GM18508 (cell line): ENCODE results near the gene VSTM4.
A peak's percentile ranks its signal among the peaks of the same experiment; 100 is the strongest.

ENCODE experiments used
- ATAC-seq: cut with Tn5 transposase; IDR thresholded peaks from one replicate; pipeline ENCODE4 v1.9.1; 2021; ENCODE audit warnings: moderate number of reproducible peaks; ENCODE audit not compliant: insufficient read depth, unreplicated experiment

VSTM4 gene, protein sequence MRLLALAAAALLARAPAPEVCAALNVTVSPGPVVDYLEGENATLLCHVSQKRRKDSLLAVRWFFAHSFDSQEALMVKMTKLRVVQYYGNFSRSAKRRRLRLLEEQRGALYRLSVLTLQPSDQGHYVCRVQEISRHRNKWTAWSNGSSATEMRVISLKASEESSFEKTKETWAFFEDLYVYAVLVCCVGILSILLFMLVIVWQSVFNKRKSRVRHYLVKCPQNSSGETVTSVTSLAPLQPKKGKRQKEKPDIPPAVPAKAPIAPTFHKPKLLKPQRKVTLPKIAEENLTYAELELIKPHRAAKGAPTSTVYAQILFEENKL

DNA sequence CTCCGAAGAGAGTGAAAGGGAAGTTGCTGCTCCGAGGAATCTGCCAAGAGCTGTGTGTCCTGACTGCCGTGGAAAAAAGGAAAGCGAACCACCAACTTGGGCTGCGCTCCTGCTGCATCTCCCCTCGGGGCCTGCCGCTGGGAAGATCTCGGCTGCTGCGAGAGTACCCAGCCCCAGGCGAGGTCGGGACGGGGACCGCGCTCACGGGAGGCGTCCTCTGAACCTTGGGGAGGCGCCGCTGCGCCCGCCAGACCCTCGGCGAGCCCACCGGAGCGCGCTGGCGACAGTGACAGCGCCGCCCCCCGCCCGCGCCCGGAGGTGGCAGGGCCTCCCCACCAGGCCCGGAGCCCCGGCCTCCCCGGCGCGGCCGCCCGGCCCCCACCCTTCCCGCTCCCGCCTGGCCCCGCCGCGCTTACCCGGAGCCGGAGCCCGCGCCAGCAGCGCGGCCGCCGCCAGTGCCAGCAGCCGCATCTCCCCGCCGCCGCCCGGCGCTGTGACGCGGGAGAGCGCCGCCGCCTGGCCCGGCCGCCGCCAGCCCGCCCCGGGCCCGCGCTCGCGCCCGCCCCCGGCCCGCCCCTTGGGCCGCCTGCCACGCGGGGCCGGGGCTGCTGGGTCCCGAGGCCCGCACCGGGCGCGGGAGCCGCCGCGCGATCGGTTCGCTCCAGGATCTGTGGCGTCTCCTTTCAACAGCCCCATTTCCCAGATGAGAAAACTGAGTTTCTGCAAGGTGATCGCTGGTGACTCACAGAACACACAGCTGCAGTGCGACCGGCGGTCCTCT, at the start of gene VSTM4:
Gene VSTM4 (minus strand): TSS at position 508 of the 781 bp plus-strand sequence. CDS start 37 bp downstream, at position 471.
- ATAC-seq = no peak

DNA sequence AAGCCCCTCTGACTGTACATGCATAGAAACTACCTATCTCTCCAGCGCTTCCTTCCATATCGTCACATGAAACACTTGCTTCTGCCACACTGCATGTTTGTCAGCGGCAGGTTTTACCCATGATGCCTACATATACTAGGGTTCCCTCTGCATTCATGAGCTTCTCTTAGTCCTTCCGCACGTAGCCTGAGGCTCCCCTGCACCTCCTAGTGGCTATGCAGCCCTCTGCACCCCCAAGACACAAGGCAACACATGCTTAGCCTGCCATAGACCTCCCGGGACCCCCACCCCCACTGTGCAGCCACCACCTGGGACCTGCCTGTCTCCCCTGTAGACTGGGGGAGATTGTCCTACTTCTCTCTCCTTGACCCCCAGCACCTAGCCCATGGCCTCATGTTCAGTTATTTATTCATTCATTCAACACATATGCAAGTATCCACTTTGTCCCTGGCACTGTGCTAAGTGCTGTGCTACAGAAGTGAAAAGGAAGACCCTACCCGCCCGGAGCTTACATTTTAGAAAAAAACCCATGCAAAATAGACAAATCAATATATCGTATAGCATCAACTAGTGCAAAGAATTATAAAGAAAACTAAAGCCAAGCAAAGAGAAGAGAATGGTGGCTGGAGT, 49.4 kb upstream of the VSTM4 start:
- peak; percentile 74 for ATAC-seq

DNA sequence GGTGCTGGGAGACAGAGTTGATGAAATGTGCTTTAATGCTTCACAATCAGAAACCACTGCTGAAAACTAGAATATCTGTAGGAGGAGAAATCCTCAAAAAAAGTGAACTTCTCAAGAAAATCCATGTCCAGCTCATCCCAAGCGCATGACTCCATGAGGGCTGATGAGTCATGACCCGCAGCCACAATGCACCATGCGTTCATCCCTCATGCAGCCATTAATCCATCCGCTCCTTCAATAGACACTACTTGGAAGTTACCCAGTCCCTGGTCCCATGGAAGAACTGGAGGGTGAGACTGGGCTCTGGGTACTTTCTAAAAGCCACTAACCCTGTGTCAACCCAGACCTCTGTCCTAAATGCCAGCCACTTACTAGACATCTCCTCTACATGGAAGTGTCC, 48.4 kb upstream of the VSTM4 start:
- ATAC-seq = no peak

DNA sequence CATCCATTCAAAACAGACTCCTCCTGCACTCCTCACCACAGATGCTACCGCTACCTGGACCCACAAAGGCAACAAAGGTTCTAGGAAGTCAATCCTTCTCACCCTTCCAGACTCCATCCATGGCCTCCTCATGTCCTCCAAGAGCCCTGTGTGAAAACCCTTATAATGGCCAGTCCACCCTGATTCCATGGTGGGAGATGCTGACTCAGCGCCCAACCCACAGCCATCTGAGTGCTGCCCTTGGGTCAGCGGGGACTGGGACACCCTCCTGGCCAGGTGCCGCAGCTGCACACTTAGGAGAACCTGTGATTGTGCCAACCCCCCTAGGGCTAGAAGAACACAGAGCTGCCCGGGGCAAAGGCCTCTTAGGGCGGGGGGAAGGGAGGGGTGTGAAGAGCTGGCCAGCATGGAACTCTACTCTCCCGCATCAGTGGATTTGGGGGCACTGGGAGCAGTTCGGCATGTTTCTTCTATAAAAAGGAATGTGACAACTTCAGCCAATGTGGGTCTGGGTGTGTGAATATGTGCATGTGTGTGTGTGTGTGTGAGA, 47.5 kb upstream of the VSTM4 start:
- ATAC-seq = no peak

DNA sequence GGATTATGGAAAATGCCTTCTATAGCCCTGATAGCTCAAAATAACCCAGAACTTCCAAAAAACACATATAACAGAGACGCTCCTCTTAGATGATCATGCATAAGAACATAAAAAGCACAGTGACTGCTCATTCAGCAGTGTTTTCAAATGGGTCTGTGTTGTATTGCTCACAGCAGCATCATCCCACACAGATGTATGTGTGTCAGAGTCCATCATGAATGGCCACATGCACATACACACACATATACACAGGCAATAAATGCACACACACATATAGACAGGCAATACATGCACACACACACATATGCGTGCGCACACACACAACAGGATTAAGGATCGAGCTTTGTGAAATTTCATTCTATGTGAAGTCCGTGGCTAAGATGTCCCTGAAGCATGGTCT, 46.7 kb upstream of the VSTM4 start:
- no peak for ATAC-seq

DNA sequence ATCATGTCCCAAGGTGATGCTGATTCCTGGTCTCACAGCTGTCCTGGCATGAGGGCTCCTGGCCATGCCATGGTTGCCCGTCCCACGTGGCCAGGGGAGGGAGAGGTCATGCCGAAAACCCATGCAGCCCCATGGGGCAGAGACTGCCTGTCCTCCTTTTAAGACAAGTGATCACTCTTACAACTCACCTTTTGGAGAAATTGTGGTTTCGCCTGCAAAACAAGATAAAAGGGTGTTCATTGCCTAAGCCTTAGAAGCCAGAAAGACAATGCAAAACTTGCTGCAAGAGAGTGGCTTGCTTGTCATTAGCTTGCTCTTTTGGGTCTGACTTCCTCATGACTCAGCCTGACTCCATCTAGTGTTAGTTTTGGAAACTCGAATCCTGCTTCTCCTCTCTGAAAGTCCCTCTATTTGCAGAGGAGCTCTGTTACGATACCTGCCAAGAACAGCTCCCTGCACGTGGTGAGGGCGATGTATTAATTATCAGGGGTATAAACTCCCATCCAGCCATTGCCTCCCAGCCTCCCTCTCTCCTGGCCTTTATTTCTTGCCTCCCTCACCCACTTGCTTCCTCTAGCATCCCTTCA, 46.2 kb upstream of the VSTM4 start:
- ATAC-seq = no peak

DNA sequence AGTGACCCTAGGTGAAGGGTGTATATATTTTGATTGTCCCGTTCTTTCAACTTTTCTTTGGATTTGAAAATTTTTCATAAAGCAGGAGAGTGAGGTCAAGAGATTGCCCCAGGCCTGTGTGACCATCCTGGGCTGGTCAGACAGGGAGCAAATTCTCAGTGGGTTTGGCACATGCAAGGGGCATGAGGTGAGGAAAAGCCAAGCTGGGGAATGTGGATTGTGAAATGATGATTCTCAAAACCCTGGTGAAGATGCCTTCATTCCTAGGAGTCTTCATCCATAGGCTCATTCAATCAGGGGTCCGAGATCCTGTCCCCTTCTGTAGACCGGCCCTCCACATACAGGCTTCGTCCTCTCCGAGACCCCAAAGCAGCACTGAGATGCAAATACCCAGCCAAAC, 45.5 kb upstream of the VSTM4 start:
- no peak for ATAC-seq

DNA sequence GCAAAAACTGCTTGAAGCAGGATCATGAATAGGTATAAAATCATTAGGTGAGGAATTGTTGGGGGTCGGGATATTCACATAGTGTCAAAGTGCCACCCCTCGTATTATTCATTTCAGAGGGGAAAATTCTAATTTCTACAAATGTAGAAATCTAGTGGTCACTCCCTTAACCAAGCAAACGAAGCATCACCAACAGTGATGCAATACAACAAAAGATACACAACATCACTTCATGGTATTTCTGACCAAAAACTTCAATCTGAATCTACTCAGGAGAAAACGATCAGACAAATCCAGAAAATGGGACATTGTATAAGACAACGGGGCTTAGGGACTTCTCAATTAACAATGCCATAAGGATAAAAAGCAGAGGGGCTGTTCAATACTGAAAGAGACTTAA, 44.8 kb upstream of the VSTM4 start:
- ATAC-seq = no peak

DNA sequence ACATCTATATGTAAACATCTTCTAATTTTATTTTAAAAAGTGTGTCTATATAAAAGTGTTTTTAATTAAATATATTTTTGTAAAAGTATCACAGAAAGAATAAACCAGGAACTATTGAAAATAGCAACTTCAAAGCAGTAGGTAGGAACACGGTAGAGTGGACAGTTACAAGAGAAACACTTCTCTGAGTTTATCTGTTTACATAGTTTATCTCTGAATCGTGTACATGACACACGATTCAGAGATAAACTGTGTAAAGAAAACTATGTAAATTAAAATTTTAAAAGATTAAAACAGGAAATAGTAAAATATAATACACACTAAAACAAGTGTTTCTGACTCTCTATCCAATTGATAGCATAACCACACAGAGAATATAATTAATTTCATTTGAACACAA, 43.6 kb upstream of the VSTM4 start:
- no peak for ATAC-seq

DNA sequence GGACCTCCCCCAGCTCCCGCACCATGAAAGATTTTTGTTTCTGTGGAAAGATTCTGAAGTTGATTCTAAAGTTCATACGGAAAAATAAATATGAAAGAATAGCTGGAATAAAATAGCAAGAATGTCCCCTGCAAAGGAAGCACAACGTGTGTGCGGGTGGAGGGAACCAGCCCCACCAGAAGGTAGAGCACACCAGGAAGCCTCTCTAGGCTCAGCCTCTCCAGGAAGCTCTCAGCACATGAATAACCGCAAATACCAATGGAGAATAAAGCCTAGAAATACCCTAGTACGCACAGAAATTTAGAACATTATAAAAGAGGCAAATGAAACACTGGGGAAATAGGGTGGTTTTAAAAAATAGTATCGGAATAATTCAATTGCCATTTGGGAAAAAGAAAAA, 43.1 kb upstream of the VSTM4 start:
- no peak for ATAC-seq

DNA sequence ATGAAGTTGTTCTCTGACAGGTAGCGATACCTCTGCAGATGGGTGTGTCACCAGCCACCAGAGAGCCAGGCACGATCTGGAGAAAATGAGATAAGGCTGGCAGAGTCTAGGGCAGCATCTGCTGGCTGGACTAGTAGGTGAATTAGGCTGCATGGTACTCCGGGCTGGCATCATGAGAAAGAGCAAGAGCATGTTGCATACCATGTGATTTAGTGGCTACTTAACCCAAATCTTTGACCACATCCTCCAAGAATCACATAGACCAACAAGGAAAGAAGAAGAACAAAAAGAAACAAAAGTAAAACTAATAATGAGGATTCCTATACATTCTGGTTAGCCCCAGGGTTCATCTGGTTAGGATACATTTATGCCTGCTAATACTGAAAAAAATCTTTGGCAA, 41.9 kb upstream of the VSTM4 start:
- ATAC-seq = no peak

DNA sequence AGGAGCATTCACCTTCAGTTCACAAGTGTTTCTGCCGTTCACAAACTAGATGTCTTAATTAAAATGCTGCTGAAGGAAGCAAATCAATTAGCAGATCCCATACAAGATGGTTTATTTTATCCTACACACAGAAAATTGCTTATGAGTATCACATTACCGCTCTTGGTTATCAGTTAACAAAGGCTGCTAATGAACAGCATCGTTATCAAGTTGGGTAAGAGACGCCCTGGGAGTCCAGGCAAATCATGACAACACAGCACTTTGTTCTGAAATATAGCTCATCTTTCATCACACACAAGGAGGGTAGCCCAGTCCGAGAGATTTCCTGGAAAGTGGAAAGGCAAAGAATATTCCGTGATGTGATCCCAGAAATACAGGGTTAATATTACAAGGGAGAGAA, 39.3 kb upstream of the VSTM4 start:
- ATAC-seq = no peak

DNA sequence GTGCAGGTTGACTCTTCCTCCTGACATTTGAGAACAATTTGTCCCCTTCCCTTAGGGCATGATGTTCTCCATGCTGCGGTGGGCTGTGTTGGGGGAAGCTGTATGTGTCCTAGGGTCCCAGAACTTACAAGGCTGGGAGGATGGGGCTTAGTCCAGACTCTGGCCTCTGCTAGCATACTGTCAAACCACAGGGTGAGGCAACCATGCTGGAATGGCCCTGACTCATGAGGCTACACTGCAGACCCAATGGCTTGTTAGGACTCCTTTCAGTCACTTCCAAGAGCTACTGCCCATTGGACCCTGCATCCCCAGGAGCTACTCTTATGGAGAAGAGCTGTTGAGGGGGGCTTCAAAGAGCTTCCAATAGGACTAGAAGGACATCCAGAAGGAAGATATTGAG, 38.6 kb upstream of the VSTM4 start:
- ATAC-seq = no peak

DNA sequence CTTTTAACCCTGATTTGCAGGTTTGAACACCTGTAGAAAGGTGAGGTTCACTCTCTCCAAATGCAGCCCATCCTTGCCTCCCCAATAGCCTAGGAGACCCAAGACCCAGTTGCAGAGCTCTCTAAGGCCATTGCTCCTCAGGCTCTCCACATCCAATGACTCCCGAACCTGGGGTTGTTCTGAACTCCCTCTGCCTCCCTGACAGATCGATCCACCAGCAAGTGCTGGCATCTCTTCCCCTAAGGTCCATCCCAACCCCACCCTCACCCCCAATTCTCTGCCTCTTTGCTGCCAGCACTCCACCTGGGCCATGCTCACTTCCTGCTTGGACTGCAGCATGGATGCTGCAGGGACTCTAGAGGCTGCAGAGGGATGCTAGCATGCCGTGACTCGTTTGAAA, 37.8 kb upstream of the VSTM4 start:
- ATAC-seq = no peak

DNA sequence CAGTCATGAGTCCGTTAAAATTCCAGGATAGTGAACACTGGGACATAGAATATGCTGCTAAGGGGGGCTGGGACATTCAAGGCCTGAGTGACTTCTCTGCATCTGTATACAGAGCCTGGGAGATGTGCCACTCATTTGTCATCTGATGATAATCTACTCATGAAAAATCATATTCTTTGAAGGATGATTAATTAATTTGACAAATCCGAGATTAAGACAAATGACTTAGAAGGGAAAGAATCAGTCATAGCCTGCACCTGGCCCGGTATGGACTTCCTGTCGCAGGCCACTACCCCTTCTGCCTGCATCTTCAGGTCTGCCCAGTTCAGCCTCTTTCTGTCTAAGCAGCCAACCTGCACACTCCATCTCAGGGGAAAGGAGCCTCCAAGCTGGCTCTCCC, 37.3 kb upstream of the VSTM4 start:
- ATAC-seq = no peak

DNA sequence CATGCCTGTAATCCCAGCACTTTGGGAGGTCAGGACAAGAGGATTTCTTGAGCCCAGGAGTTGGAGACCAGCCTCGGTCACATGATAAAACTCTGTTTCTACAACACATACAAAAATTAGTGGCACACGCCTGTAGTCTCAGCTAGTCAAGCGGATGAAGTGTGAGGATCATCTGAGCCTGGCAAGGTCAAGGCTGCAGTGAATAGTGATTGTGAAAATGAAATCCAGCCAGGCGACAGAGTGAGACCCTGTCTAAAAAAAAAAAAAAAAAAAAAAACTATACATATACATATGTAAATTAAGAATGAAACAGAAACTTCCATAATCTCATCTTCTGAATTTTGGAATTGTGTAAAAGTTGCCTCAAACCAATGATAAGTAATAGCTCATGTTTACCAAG, 36.7 kb upstream of the VSTM4 start:
- ATAC-seq = no peak

DNA sequence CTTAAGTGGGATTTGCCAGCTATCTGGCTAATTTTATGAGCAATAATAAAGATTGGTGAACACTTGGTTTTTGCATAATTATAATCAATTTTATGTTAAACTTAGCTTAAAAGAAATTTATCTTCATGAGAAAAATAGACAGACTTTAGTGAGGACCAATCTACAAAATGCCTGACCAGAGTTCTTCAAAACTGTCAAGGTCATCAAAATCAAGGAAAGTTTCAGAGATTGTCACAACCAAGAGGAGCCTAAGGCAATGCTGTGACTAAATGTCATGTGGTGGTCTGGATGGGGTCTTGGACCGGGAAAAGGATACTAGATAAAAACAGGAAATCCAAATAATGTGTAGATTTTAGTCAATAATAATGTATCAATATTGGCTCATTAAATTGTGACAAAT, 36.2 kb upstream of the VSTM4 start:
- no peak for ATAC-seq

DNA sequence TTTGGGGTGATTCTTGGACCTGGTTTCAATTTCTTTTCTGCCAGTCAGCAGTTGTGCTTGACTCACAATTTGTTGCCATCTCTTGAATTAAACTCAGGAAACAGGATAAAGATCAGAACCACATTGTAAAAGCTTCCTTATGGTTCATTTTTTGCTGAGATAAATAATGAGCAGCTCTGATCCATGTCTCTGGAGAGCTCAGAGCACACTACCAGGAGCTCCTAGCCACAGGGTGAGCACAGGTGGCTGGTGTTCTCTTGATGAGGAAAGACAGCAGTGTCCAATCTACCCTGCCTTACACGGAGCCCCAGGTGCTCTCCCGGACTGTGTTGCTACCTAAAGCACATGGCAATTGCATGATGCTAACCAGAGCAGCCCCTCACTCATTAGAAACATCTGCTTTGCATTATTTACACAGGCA, 35.7 kb upstream of the VSTM4 start:
- no peak for ATAC-seq

DNA sequence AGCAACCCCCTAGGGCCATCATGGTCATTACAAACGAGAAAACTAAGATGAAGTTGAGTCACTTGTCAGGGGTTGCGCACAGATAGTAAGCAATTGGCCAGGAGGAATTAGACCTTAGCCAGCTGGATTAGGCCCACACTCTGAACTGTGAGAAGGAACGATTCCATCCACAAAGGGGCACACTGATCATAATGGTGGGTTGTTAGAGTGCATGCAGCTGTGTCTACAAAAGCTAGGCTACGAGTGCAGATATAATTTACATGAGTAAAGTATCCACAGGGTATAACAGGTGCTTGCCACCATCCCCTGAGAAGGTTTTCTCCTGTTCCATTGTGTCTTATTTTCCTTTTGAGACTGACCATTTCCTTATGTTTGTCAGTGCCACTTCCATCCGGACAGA, 35.1 kb upstream of the VSTM4 start:
- ATAC-seq = no peak

DNA sequence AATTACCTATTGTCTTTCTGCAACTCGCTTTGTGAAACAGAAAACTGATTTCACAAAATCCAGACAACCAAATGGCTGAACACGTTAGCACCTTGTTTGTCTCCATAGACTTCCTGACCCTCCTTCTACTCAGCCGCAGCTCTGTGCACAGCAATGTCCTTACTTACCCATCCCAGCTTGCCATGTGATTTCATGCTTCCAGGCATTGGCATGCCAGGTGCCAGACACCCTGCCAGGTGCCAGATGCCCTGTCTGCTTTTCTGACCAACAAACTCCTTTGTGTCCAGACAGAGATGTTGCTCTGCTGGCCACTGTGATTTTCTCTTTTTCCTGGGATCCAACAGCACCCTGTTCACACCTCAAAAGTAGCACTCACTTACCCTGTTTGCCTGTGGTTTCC, 34.6 kb upstream of the VSTM4 start:
- no peak for ATAC-seq
